Liver (tissue), 9 donors: ENCODE measurements around the gene RMND5A. TPM values are rescaled to one million over a fixed set of nuclear protein-coding genes. Genes with fewer than 3 reads are reported as not detected.

Source experiments
- DNase-seq: peaks from one replicate; pipeline ENCODE4 v3.0.0-alpha.2; 2017; ENCODE audit warnings: low spot score
- H3K27ac ChIP-seq, 2 donors: one replicate each; pipeline ENCODE4 v1.7.0; 2013; ENCODE audit warnings: inconsistent platforms in 2 of 2, low read length in 2 of 2, control low read depth in 1 of 2, low read depth in 1 of 2, mild to moderate bottlenecking in 1 of 2
- H3K27me3 ChIP-seq, 4 donors: one replicate each; pipeline versions ENCODE4 v1.6.1 to v1.7.0; 2013; ENCODE audit warnings: low read length in 3 of 4, inconsistent platforms in 1 of 4, mild to moderate bottlenecking in 1 of 4, moderate library complexity in 1 of 4; ENCODE audit not compliant: control insufficient read depth in 4 of 4, insufficient read depth in 4 of 4
- H3K36me3 ChIP-seq, 4 donors: one replicate each; pipeline versions ENCODE4 v1.6.1 to v1.7.0; 2013; ENCODE audit warnings: low read length in 3 of 4, mild to moderate bottlenecking in 3 of 4, low read depth in 1 of 4, moderate library complexity in 1 of 4; ENCODE audit not compliant: control insufficient read depth in 4 of 4, insufficient read depth in 3 of 4
- H3K4me1 ChIP-seq, 4 donors: one replicate each; pipeline versions ENCODE4 v1.6.1 to v1.7.0; 2013; ENCODE audit warnings: low read length in 3 of 4, mild to moderate bottlenecking in 3 of 4, moderate library complexity in 1 of 4; ENCODE audit not compliant: control insufficient read depth in 4 of 4, insufficient read depth in 4 of 4
- H3K4me3 ChIP-seq, 3 donors: one replicate each; pipeline versions ENCODE4 v1.6.1 to v1.7.0; 2013; ENCODE audit warnings: low read length in 3 of 3, control low read depth in 1 of 3, low read depth in 1 of 3, mild to moderate bottlenecking in 1 of 3
- H3K9ac ChIP-seq, 2 donors: one replicate each; pipeline ENCODE4 v1.7.0; 2013; ENCODE audit warnings: low read length in 2 of 2, mild to moderate bottlenecking in 2 of 2, moderate library complexity in 2 of 2, control low read depth in 1 of 2, low read depth in 1 of 2
- H3K9me3 ChIP-seq, 4 donors: one replicate each; pipeline versions ENCODE4 v1.6.1 to v1.7.0; 2013; ENCODE audit warnings: low read length in 3 of 4; ENCODE audit not compliant: control insufficient read depth in 4 of 4
- EGR1 ChIP-seq, 2 donors: IDR thresholded peaks; 2 replicates each; pipeline ENCODE4 v1.6.1; 2016 to 2018; ENCODE audit warnings: antibody characterized with exemption in 2 of 2, low read depth in 2 of 2
- FOXA2 ChIP-seq: IDR thresholded peaks from 2 replicates; pipeline ENCODE4 v1.6.1; 2016; ENCODE audit warnings: antibody characterized with exemption
- GABPA ChIP-seq, 2 donors: IDR thresholded peaks in 1 of 2; conservative IDR thresholded peaks in 1 of 2; 2 replicates each; pipeline ENCODE4 v1.6.1; 2016; ENCODE audit warnings: antibody characterized with exemption in 2 of 2, mild to moderate bottlenecking in 1 of 2, moderate library complexity in 1 of 2
- HNF4G ChIP-seq: IDR thresholded peaks from 2 replicates; pipeline ENCODE4 v1.6.1; 2016; ENCODE audit warnings: antibody characterized with exemption
- JUND ChIP-seq, 2 donors: IDR thresholded peaks; 2 replicates each; pipeline ENCODE4 v1.6.1; 2016; ENCODE audit warnings: antibody characterized with exemption in 2 of 2
- RAD21 ChIP-seq, 2 donors: IDR thresholded peaks; 2 replicates each; pipeline ENCODE4 v1.6.1; 2016; ENCODE audit warnings: antibody characterized with exemption in 2 of 2, mild to moderate bottlenecking in 2 of 2
- RXRA ChIP-seq, 2 donors: IDR thresholded peaks; 2 replicates each; pipeline ENCODE4 v1.6.1; 2017 to 2018; ENCODE audit warnings: antibody characterized with exemption in 2 of 2, mild to moderate bottlenecking in 1 of 2
- SP1 ChIP-seq: IDR thresholded peaks from 2 replicates; pipeline ENCODE4 v1.6.1; 2018; ENCODE audit warnings: antibody characterized with exemption, mild to moderate bottlenecking
- WGBS: extraction: QIAGEN DNeasy Blood & Tissue Kit; methylation state at CpG from one replicate; pipeline ENCODE4 v1.1.7; 2013; 5-methylcytosine and 5-hydroxymethylcytosine counted together
- polyA plus RNA-seq, 2 donors: library from polyadenylated mRNA; stranded (reverse) in 1 of 2; unstranded in 1 of 2; fragments of 200-250 nt in 1 of 2; fragments of >200 nt in 1 of 2; fragmentation: Nextera tagmentation in 1 of 2; extraction: Ambion mirVana in 1 of 2; gene quantifications; one replicate each; pipeline versions ENCODE4 v1.2.1 to v1.2.3, GENCODE V29; 2013 to 2015
- total RNA-seq, 2 donors: library from RNA; depleted of rRNA; stranded (reverse); fragments of >200 nt; gene quantifications; one replicate each; pipeline ENCODE4 v1.2.3, GENCODE V29; 2014
- TF ChIP-seq, protein P1 (sequence below): IDR thresholded peaks from 2 replicates; pipeline ENCODE4 v1.6.1; 2016; ENCODE audit warnings: antibody characterized with exemption
- TF ChIP-seq, protein P2 (sequence below): IDR thresholded peaks from 2 replicates; pipeline ENCODE4 v1.6.1; 2016; ENCODE audit warnings: antibody characterized with exemption
- TF ChIP-seq, protein P3 (sequence below): IDR thresholded peaks from 2 replicates; pipeline ENCODE4 v1.6.1; 2016; ENCODE audit warnings: antibody characterized with exemption
- TF ChIP-seq, protein P4 (sequence below): fragments of 150-350 bp; IDR thresholded peaks from 2 replicates; pipeline ENCODE4 v1.5.1; 2017; ENCODE audit warnings: improper control_type of control experiment, low read depth, low read length; ENCODE audit not compliant: missing input control
- donor health status: healthy.
- donor health status: healthy.
- donor health status: healthy.
- donor health status: healthy.
- donor health status: healthy.

The RMND5A gene
- total and polyA plus RNA-seq, 4 donors, result 8.8 to 74.5 (median 29.2) TPM

DNA sequence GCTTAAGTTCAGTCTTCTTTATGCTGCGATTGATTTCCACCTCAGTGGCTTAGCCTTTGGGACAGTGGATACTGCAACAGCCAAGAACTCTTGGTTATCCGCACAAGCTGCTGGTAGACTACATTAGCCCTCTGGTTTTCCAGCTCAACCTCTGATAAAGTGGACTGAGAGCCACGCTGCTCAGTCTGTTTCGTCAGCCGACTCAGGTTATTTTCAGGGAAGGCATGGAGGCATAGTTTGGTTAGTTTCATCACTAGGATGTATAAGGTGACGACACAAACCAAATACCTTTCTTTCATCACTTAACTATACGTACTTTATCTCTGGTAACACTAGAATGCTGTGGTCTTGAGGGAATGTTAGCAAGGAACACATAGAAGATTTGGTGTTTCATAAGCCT, 56.4 kb downstream of the RMND5A start:
- Histone ChIP-seq H3K27me3 (no peaks in the 10 kb centered on the region), H3K27ac (no peak overlapping the region), H3K36me3 (peaks cover 5 to 34% (median 18%) of the 10 kb centered on the region in 4 donors), H3K9me3 (no peaks in the 10 kb centered on the region), H3K4me1 (no peaks in the 10 kb centered on the region), H3K4me3 (no peak overlapping the region), H3K9ac (no peak overlapping the region)
- TF ChIP-seq RXRA (IDR thresholded peaks at IDR 0.05) (no peak), JUND (IDR thresholded peaks at IDR 0.05) (no peak), FOXA2 (no peak)
- TF ChIP-seq, protein P1, sequence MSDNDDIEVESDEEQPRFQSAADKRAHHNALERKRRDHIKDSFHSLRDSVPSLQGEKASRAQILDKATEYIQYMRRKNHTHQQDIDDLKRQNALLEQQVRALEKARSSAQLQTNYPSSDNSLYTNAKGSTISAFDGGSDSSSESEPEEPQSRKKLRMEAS, result no peak
- no peak for DNase-seq
- 91% methylated on average over 7 of the region's 7 CpGs for WGBS

DNA sequence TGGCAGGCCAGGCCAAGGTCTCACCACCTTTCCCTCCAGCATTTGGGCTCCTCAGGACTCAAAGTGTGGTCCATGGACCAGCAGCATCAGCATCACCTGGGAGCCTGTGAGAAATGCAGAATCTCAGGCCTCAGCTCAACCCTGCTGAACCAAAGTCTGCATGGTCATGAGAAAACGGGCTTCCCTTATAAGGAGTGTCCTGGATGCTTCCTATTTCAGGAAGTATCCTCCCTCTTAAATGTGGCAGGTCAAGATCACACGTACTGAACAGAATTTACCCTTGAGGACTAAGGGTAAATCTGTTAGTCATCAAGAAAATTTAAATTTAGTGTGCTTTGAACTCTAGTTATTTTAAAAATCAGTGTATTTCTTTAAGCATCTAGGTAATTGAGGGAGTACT, 58.9 kb downstream of the RMND5A start:
- Histone ChIP-seq H3K27ac (no peak overlapping the region), H3K27me3 (no peaks in the 10 kb centered on the region), H3K4me1 (no peaks in the 10 kb centered on the region), H3K9me3 (no peaks in the 10 kb centered on the region), H3K9ac (no peak overlapping the region), H3K36me3 (peaks cover 3 to 14% (median 12%) of the 10 kb centered on the region in 4 donors), H3K4me3 (no peak overlapping the region)
- TF ChIP-seq SP1 (no peak), HNF4G (no peak), RAD21 (IDR thresholded peaks at IDR 0.05) (no peak), RXRA (IDR thresholded peaks at IDR 0.05) (no peak), EGR1 (IDR thresholded peaks at IDR 0.05; ENCODE audit: low read depth in 2 of 2) (no peak)
- TF ChIP-seq, protein P2, sequence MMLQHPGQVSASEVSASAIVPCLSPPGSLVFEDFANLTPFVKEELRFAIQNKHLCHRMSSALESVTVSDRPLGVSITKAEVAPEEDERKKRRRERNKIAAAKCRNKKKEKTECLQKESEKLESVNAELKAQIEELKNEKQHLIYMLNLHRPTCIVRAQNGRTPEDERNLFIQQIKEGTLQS, result no peak
- TF ChIP-seq, protein P3, sequence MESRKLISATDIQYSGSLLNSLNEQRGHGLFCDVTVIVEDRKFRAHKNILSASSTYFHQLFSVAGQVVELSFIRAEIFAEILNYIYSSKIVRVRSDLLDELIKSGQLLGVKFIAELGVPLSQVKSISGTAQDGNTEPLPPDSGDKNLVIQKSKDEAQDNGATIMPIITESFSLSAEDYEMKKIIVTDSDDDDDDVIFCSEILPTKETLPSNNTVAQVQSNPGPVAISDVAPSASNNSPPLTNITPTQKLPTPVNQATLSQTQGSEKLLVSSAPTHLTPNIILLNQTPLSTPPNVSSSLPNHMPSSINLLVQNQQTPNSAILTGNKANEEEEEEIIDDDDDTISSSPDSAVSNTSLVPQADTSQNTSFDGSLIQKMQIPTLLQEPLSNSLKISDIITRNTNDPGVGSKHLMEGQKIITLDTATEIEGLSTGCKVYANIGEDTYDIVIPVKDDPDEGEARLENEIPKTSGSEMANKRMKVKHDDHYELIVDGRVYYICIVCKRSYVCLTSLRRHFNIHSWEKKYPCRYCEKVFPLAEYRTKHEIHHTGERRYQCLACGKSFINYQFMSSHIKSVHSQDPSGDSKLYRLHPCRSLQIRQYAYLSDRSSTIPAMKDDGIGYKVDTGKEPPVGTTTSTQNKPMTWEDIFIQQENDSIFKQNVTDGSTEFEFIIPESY, result no peak
- TF ChIP-seq, protein P1, result no peak
- TF ChIP-seq, protein P4, sequence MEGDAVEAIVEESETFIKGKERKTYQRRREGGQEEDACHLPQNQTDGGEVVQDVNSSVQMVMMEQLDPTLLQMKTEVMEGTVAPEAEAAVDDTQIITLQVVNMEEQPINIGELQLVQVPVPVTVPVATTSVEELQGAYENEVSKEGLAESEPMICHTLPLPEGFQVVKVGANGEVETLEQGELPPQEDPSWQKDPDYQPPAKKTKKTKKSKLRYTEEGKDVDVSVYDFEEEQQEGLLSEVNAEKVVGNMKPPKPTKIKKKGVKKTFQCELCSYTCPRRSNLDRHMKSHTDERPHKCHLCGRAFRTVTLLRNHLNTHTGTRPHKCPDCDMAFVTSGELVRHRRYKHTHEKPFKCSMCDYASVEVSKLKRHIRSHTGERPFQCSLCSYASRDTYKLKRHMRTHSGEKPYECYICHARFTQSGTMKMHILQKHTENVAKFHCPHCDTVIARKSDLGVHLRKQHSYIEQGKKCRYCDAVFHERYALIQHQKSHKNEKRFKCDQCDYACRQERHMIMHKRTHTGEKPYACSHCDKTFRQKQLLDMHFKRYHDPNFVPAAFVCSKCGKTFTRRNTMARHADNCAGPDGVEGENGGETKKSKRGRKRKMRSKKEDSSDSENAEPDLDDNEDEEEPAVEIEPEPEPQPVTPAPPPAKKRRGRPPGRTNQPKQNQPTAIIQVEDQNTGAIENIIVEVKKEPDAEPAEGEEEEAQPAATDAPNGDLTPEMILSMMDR, result no peak
- no peak for DNase-seq
- 68% methylated on average over 2 of the region's 2 CpGs for WGBS

DNA sequence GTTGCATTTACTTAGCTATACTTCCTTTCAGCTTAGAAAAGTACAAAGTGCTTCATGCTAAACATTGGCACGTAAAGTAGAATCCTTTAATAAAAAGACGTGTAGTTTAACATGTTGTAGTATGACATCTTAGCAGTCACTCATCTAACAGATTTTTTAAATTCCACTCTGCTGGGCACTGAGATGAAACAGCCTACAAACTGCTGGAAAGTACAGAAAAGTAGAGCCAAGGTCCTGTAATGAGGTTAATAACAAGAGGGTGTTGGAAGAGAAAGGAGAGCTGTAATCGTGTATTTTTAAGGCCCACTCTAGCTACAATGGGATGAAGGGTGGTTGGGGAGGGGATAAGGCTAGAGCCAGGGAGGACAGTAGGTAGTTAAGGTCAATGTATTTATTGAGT, 59.9 kb downstream of the RMND5A start:
- peaks cover 0 to 7% (median 4%) of the 10 kb centered on the region in 4 donors for H3K36me3 ChIP-seq
- no peak overlapping the region for H3K4me3 ChIP-seq
- 81% methylated on average over 3 of the region's 3 CpGs for WGBS
- H3K27me3 ChIP-seq, result no peaks in the 10 kb centered on the region
- no peaks in the 10 kb centered on the region for H3K4me1 ChIP-seq
- TF ChIP-seq GABPA (IDR thresholded peaks at IDR 0.05 in 1 of 2, conservative IDR thresholded peaks at IDR 0.05 in 1 of 2), result no peak
- TF ChIP-seq, protein P3, result no peak
- no peak overlapping the region for H3K27ac ChIP-seq
- no peak for DNase-seq
- no peaks in the 10 kb centered on the region for H3K9me3 ChIP-seq
- no peak overlapping the region for H3K9ac ChIP-seq
